HCT116 (cell line): Measurements from ENCODE around the gene APOE.
A peak's percentile ranks its signal among the peaks of the same experiment; 100 is the strongest.

Source experiments
- EGR1 ChIP-seq: IDR thresholded peaks from 2 replicates; pipeline ENCODE4 v1.6.1; 2012; ENCODE audit warnings: low read depth
- EZH2 ChIP-seq: fragments of 200-600 bp; sonication (generic); IDR thresholded peaks from 2 replicates; pipeline ENCODE4 v1.6.1; 2017; ENCODE audit warnings: antibody characterized with exemption, mixed run types
- EZH2phosphoT487 ChIP-seq: fragments of 200-600 bp; IDR thresholded peaks from 2 replicates; pipeline ENCODE4 v1.6.1; 2018; ENCODE audit warnings: antibody characterized with exemption, borderline replicate concordance
- JUND ChIP-seq: IDR thresholded peaks from 2 replicates; pipeline ENCODE4 v1.6.1; 2012
- POLR2A ChIP-seq: IDR thresholded peaks from 2 replicates; pipeline ENCODE4 v1.7.0; 2011; ENCODE audit warnings: borderline replicate concordance; ENCODE audit not compliant: insufficient read depth, insufficient read length; ENCODE audit errors: extremely low read depth
- POLR2AphosphoS5 ChIP-seq: IDR thresholded peaks from 2 replicates; pipeline ENCODE4 v1.6.1; 2011; ENCODE audit warnings: mild to moderate bottlenecking, low read depth, low read length, moderate library complexity
- SIN3A ChIP-seq: IDR thresholded peaks from 2 replicates; pipeline ENCODE4 v1.6.1; 2012; ENCODE audit warnings: low read depth
- SP1 ChIP-seq: IDR thresholded peaks from 2 replicates; pipeline ENCODE4 v1.6.1; 2012; ENCODE audit warnings: low read depth
- TCF7L2 ChIP-seq: IDR thresholded peaks from 2 replicates; pipeline ENCODE4 v1.7.0; 2011; ENCODE audit warnings: borderline replicate concordance, inconsistent platforms; ENCODE audit not compliant: insufficient read depth, insufficient read length; ENCODE audit errors: extremely low read depth
- ZFX ChIP-seq: fragments of 450-650 bp; IDR thresholded peaks from 2 replicates; pipeline ENCODE4 v1.6.1; 2017
- TF ChIP-seq, protein P1 (sequence below), 3 experiments: fragments of 200-600 bp in 1 of 3; sonication (generic) in 1 of 3; IDR thresholded peaks in 2 of 3; conservative IDR thresholded peaks in 1 of 3; 2 replicates each; pipeline ENCODE4 v1.5.1; 2012 to 2017; ENCODE audit warnings: low read depth in 2 of 3, low read length in 2 of 3, antibody characterized with exemption in 1 of 3, borderline replicate concordance in 1 of 3, control low read depth in 1 of 3, mild to moderate bottlenecking in 1 of 3, mixed read lengths in 1 of 3, mixed run types in 1 of 3, moderate library complexity in 1 of 3; ENCODE audit not compliant: insufficient read depth in 1 of 3
- TF ChIP-seq, protein P2 (sequence below): IDR thresholded peaks from 2 replicates; pipeline ENCODE4 v1.6.1; 2012
- TF ChIP-seq, protein P3 (sequence below): IDR thresholded peaks from 2 replicates; pipeline ENCODE4 v1.6.1; 2012

DNA sequence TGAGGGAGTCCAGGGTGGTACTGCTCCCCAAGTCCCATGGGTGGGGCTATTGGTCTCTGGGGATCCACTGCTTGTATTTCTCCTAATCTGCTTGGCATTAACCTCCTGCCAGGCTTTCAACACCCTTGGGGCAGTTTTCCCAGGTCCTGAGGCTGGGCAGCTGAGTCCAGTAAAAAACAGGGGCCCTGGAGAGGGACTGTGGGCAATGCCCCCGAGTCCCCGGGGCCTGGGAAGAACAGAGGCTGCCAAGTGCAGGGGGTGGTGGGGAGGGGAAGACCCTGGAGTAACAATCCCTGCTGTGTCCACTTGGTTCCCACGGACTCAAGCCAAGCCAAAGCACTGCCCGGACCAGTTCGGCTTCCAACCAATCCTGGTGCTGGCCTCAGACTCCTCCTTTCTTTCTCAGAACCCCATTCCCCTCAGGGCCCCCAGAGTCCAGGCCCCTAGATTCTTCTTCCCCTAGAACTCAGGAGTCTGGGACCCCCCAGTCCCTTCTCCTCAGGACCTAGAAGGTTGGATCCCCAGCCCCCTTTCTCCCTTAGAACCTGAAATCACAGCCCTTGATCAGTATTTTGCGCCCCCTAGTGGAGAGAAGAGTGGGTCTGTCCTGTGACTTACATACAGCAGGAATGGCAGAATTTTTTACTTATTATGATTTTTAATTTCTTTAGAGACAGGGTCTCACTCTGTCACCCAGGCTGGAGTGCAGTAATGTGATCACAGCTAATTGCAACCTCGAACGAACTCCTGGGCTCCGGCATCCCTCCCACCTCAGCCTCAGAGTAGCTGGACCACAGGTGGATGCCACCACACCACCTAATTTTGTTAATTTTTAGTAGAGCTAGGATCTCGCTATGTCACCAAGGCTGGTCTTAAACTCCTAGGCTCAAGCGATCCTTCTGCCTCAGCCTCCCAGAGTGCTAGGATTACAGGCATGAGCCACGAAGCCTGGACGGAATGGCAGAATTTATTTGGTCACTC is 45.9 kb downstream of the APOE start:
- TF ChIP-seq, protein P1, sequence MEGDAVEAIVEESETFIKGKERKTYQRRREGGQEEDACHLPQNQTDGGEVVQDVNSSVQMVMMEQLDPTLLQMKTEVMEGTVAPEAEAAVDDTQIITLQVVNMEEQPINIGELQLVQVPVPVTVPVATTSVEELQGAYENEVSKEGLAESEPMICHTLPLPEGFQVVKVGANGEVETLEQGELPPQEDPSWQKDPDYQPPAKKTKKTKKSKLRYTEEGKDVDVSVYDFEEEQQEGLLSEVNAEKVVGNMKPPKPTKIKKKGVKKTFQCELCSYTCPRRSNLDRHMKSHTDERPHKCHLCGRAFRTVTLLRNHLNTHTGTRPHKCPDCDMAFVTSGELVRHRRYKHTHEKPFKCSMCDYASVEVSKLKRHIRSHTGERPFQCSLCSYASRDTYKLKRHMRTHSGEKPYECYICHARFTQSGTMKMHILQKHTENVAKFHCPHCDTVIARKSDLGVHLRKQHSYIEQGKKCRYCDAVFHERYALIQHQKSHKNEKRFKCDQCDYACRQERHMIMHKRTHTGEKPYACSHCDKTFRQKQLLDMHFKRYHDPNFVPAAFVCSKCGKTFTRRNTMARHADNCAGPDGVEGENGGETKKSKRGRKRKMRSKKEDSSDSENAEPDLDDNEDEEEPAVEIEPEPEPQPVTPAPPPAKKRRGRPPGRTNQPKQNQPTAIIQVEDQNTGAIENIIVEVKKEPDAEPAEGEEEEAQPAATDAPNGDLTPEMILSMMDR (IDR thresholded peaks at IDR 0.05 in 2 of 3, conservative IDR thresholded peaks at IDR 0.05 in 1 of 3; ENCODE audit: borderline replicate concordance in 1 of 3, insufficient read depth in 1 of 3, low read depth in 2 of 3, low read length in 2 of 3): peak; percentile 86 to 92 (median 87); a peak in 5 of 6 replicates
- TF ChIP-seq POLR2AphosphoS5 (no peak; the same call in 1 of the 2 replicates), TCF7L2 (no peak), POLR2A (no peak), JUND (no peak), EZH2 (no peak), EZH2phosphoT487 (no peak), EGR1 (no peak), SIN3A (no peak), SP1 (no peak), ZFX (no peak)
- TF ChIP-seq, protein P2, sequence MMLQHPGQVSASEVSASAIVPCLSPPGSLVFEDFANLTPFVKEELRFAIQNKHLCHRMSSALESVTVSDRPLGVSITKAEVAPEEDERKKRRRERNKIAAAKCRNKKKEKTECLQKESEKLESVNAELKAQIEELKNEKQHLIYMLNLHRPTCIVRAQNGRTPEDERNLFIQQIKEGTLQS: no peak
- TF ChIP-seq, protein P3, sequence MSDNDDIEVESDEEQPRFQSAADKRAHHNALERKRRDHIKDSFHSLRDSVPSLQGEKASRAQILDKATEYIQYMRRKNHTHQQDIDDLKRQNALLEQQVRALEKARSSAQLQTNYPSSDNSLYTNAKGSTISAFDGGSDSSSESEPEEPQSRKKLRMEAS: no peak
